SK-N-SH treated with all-trans-retinoic acid at 6 μM for 48 hours (cell line): ENCODE results near the gene RAB44.

Source experiments
- ATAC-seq: fragments of 200-7000 bp; cut with Tn5 transposase; 3 replicates; pipeline ENCODE4 v1.9.1; 2020; ENCODE audit warnings: mild to moderate bottlenecking, moderate library complexity
- ARNTL ChIP-seq: fragments of 450-650 bp; formaldehyde crosslinking; IDR thresholded peaks from 2 replicates; pipeline ENCODE4 v1.5.0; 2020; ENCODE audit warnings: low read depth, mild to moderate bottlenecking, moderate library complexity, borderline replicate concordance
- BACH2 ChIP-seq: fragments of 250-450 bp; sonication (Bioruptor Pico); IDR thresholded peaks from 2 replicates; pipeline ENCODE4 v1.9.0; 2021; ENCODE audit warnings: mild to moderate bottlenecking, borderline replicate concordance
- CREB5 ChIP-seq: fragments of 250-450 bp; sonication (Bioruptor Pico); IDR thresholded peaks from 2 replicates; pipeline ENCODE4 v1.5.1; 2020; ENCODE audit warnings: low read depth, mild to moderate bottlenecking, moderate library complexity
- CSDC2 ChIP-seq: fragments of 250-450 bp; sonication (Bioruptor Pico); IDR thresholded peaks from 2 replicates; pipeline ENCODE4 v1.5.0; 2020; ENCODE audit warnings: mild to moderate bottlenecking, moderate library complexity
- CSRNP3 ChIP-seq: fragments of 250-450 bp; sonication (Bioruptor Pico); IDR thresholded peaks from 2 replicates; pipeline ENCODE4 v1.5.1; 2021; ENCODE audit warnings: mild to moderate bottlenecking, moderate library complexity
- ESRRG ChIP-seq: fragments of 250-450 bp; sonication (Bioruptor Pico); IDR thresholded peaks from 2 replicates; pipeline ENCODE4 v1.6.1; 2021; ENCODE audit warnings: mild to moderate bottlenecking
- GLIS3 ChIP-seq: fragments of 250-450 bp; sonication (Bioruptor Pico); IDR thresholded peaks from 2 replicates; pipeline ENCODE4 v1.5.0; 2020; ENCODE audit warnings: mild to moderate bottlenecking, moderate library complexity
- ISL1 ChIP-seq: fragments of 250-450 bp; sonication (Bioruptor Pico); IDR thresholded peaks from 2 replicates; pipeline ENCODE4 v2.1.2; 2022; ENCODE audit warnings: mild to moderate bottlenecking, moderate library complexity
- OSR1 ChIP-seq: fragments of 250-450 bp; sonication (Bioruptor Pico); IDR thresholded peaks from 2 replicates; pipeline ENCODE4 v1.8.0; 2022; ENCODE audit warnings: moderate library complexity, mild to moderate bottlenecking, inconsistent platforms
- PATZ1 ChIP-seq: fragments of 250-450 bp; sonication (Bioruptor Pico); IDR thresholded peaks from 2 replicates; pipeline ENCODE4 v1.8.0; 2020; ENCODE audit warnings: mild to moderate bottlenecking, moderate library complexity, borderline replicate concordance
- POU6F1 ChIP-seq: fragments of 250-450 bp; sonication (Bioruptor Pico); IDR thresholded peaks from 2 replicates; pipeline ENCODE4 v1.8.0; 2021; ENCODE audit warnings: low read depth, mild to moderate bottlenecking, moderate library complexity, borderline replicate concordance
- PPARA ChIP-seq: fragments of 250-450 bp; sonication (Bioruptor Pico); IDR thresholded peaks from 2 replicates; pipeline ENCODE4 v1.5.0; 2020; ENCODE audit warnings: mild to moderate bottlenecking, borderline replicate concordance
- RARB ChIP-seq: fragments of 250-450 bp; sonication (Bioruptor Pico); IDR thresholded peaks from 2 replicates; pipeline ENCODE4 v1.8.0; 2021; ENCODE audit warnings: mild to moderate bottlenecking, moderate library complexity
- SNAI2 ChIP-seq: fragments of 250-450 bp; sonication (Bioruptor Pico); IDR thresholded peaks from 2 replicates; pipeline ENCODE4 v1.5.0; 2020; ENCODE audit warnings: mild to moderate bottlenecking, moderate library complexity
- TCF4 ChIP-seq: fragments of 250-450 bp; sonication (Bioruptor Pico); IDR thresholded peaks from 2 replicates; pipeline ENCODE4 v1.8.0; 2021; ENCODE audit warnings: mild to moderate bottlenecking, moderate library complexity, borderline replicate concordance
- TOX ChIP-seq: fragments of 250-450 bp; sonication (Bioruptor Pico); IDR thresholded peaks from 2 replicates; pipeline ENCODE4 v1.8.0; 2021; ENCODE audit warnings: mild to moderate bottlenecking, moderate library complexity, borderline replicate concordance
- ZC3H10 ChIP-seq: fragments of 250-450 bp; sonication (Bioruptor Pico); IDR thresholded peaks from 2 replicates; pipeline ENCODE4 v1.5.1; 2021; ENCODE audit warnings: mild to moderate bottlenecking, moderate library complexity
- ZFP3 ChIP-seq: fragments of 250-450 bp; sonication (Bioruptor Pico); IDR thresholded peaks from 2 replicates; pipeline ENCODE4 v1.5.0; 2020; ENCODE audit warnings: mild to moderate bottlenecking, moderate library complexity
- ZFP30 ChIP-seq: fragments of 450-650 bp; formaldehyde crosslinking; IDR thresholded peaks from 2 replicates; pipeline ENCODE4 v1.5.0; 2022; ENCODE audit warnings: mild to moderate bottlenecking, moderate library complexity
- ZNF565 ChIP-seq: fragments of 450-650 bp; formaldehyde crosslinking; conservative IDR thresholded peaks from 2 replicates; pipeline ENCODE4 v1.5.0; 2020; ENCODE audit warnings: low read depth, mild to moderate bottlenecking, moderate library complexity
- ZNF70 ChIP-seq: fragments of 450-650 bp; formaldehyde crosslinking; IDR thresholded peaks from 2 replicates; pipeline ENCODE4 v1.5.0; 2020; ENCODE audit warnings: mild to moderate bottlenecking, moderate library complexity
- ZNF8 ChIP-seq: fragments of 450-650 bp; formaldehyde crosslinking; IDR thresholded peaks from 2 replicates; pipeline ENCODE4 v1.5.0; 2020; ENCODE audit warnings: mild to moderate bottlenecking, moderate library complexity

The RAB44 gene

GRCh38 chr6:36752886-36753506 lies 55.4 kb downstream of the RAB44 start (continued):
- TF ChIP-seq ESRRG (CRISPR knock-in tag) = no peak
- no peak for TF ChIP-seq RARB (CRISPR knock-in tag)
- TF ChIP-seq ZFP3 = no peak
- TF ChIP-seq GLIS3 (CRISPR knock-in tag) = no peak
- TF ChIP-seq ZC3H10 (CRISPR knock-in tag) = no peak
- no peak for TF ChIP-seq SNAI2
- TF ChIP-seq POU6F1 (CRISPR knock-in tag) = no peak
- TF ChIP-seq CSDC2 (CRISPR knock-in tag) = no peak
- no peak for TF ChIP-seq ZNF8 (CRISPR knock-in tag)

- ATAC-seq = no peak
- TF ChIP-seq ZNF70 (CRISPR knock-in tag) (no peak), SNAI2 (no peak), TOX (CRISPR knock-in tag) (no peak), ESRRG (CRISPR knock-in tag) (no peak), ZNF565 (CRISPR knock-in tag) (no peak), ARNTL (CRISPR knock-in tag) (no peak), RARB (CRISPR knock-in tag) (no peak), TCF4 (CRISPR knock-in tag) (no peak), PPARA (CRISPR knock-in tag) (no peak), CSDC2 (CRISPR knock-in tag) (no peak), GLIS3 (CRISPR knock-in tag) (no peak), POU6F1 (CRISPR knock-in tag) (no peak), BACH2 (no peak), ZFP30 (CRISPR knock-in tag) (no peak), ISL1 (CRISPR knock-in tag) (no peak), ZFP3 (no peak), CSRNP3 (no peak), PATZ1 (no peak)
Observed at GRCh38 chr6:36753671-36754405, 56.2 kb downstream of the RAB44 start.

GRCh38 chr6:36754582-36755434 lies 57.2 kb downstream of the RAB44 start:
- no peak for ATAC-seq
- TF ChIP-seq ZFP30 (CRISPR knock-in tag) (no peak), ESRRG (CRISPR knock-in tag) (no peak), PPARA (CRISPR knock-in tag) (no peak), CREB5 (CRISPR knock-in tag) (no peak), SNAI2 (no peak), TOX (CRISPR knock-in tag) (no peak), ARNTL (CRISPR knock-in tag) (no peak), OSR1 (CRISPR knock-in tag) (no peak), CSRNP3 (no peak), PATZ1 (no peak), TCF4 (CRISPR knock-in tag) (no peak), ZFP3 (no peak)
